Subcutaneous abdominal adipose tissue (tissue), 5 donors: ENCODE data around the gene CACNA1B.

Experiments
- H3K27ac ChIP-seq: one replicate; pipeline ENCODE4 v1.7.0; 2013; ENCODE audit warnings: low read depth, mild to moderate bottlenecking, inconsistent platforms, low read length, moderate library complexity
- H3K27me3 ChIP-seq, 5 donors: one replicate each; pipeline ENCODE4 v1.7.0; 2013; ENCODE audit warnings: low read length in 5 of 5, inconsistent platforms in 1 of 5; ENCODE audit not compliant: control insufficient read depth in 5 of 5, insufficient read depth in 4 of 5
- H3K36me3 ChIP-seq, 5 donors: one replicate each; pipeline ENCODE4 v1.7.0; 2013; ENCODE audit warnings: low read length in 5 of 5; ENCODE audit not compliant: control insufficient read depth in 5 of 5, insufficient read depth in 5 of 5
- H3K4me1 ChIP-seq, 5 donors: one replicate each; pipeline ENCODE4 v1.7.0; 2013; ENCODE audit warnings: low read length in 5 of 5, mild to moderate bottlenecking in 3 of 5, moderate library complexity in 1 of 5; ENCODE audit not compliant: control insufficient read depth in 5 of 5, insufficient read depth in 5 of 5
- H3K4me3 ChIP-seq, 5 donors: one replicate each; pipeline ENCODE4 v1.7.0; 2013; ENCODE audit warnings: low read length in 5 of 5, low read depth in 1 of 5
- H3K9ac ChIP-seq, 5 donors: one replicate each; pipeline ENCODE4 v1.7.0; 2013; ENCODE audit warnings: low read length in 5 of 5, mild to moderate bottlenecking in 4 of 5, moderate library complexity in 3 of 5
- H3K9me3 ChIP-seq, 5 donors: one replicate each; pipeline ENCODE4 v1.7.0; 2013; ENCODE audit warnings: low read length in 5 of 5; ENCODE audit not compliant: control insufficient read depth in 5 of 5
- donor health status: healthy.
- donor health status: healthy.
- donor health status: healthy.
- donor health status: healthy.
- donor health status: healthy.

CACNA1B gene

DNA sequence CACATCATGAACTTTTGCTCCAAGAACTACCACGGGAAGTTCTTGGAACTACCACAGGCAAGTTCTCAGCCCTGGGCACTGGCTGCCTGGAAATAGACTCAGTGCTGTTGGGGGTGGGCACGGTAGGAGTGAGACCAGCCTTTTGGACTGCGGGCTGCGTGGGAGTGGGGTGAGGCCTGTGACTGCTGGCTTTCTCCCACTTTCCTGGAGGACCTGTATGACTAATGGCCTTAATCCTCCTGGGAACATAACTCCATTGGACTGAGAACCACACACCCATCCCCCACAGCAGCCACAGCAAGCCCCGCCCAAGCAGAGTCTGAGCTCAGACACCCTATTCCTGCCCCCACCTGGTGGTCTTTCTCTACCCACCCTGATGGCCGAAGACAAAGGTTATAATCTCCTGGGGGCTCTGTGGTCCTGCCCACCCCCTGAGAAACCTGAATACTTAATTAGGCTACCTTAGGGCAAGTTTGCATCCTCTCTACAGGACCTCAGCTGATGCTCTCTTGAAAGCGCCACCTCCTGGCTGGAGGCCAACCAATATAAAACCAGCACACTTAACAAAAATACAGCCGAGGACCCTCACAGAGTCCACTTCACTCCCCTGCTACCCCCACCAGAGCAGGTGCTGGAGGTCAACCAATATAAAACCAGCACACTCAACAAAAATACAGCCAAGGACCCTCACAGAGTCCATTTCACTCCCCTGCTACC, 112.6 kb downstream of the CACNA1B start:
- H3K27ac ChIP-seq: no peak overlapping the region
- H3K4me1 ChIP-seq: no peaks in the 10 kb centered on the region
- H3K36me3 ChIP-seq: no peaks in the 10 kb centered on the region
- peaks cover 2 to 20% (median 11%) of the 10 kb centered on the region in 5 donors for H3K27me3 ChIP-seq
- no peaks in the 10 kb centered on the region for H3K9me3 ChIP-seq
- no peak overlapping the region for H3K4me3 ChIP-seq
- H3K9ac ChIP-seq: no peak overlapping the region

DNA sequence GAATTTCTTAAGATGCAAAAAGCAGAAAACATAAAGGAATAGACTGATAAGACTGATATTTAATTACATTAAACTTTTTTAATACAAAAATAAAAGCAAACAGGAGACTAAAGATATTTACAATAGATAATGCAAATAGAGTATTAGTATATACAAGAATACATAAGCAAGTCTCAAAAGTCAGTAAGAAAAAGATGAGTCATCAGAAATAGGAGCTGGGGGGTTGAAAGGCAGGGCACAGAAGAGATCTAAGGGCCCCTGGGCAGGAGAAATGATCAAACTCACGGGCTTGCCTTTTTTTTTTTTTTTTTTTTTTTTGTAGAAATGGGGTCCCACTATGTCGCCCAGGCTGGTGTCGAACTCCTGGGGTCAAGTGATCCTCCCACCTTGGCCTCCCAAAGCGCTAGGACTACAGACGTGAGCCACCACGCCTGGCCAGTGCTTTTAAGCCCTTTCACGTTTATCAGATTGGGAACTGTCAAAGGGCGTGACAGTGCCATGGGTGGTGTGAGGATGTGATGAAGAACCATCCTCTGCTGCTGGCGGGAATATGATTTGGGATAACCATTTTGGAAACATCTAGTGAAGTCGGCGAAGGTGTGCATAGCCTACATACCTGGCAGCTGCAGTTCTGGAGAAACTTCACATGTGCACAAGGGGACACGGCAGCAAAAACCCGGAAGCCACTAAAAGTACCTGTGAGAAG, 126.1 kb downstream of the CACNA1B start:
- no peak overlapping the region for H3K4me3 ChIP-seq
- peaks cover 0 to 4% (median 0%) of the 10 kb centered on the region in 5 donors for H3K27me3 ChIP-seq
- H3K4me1 ChIP-seq: no peaks in the 10 kb centered on the region
- H3K9me3 ChIP-seq: no peaks in the 10 kb centered on the region
- no peak overlapping the region for H3K9ac ChIP-seq
- no peak overlapping the region for H3K27ac ChIP-seq
- H3K36me3 ChIP-seq: no peaks in the 10 kb centered on the region

DNA sequence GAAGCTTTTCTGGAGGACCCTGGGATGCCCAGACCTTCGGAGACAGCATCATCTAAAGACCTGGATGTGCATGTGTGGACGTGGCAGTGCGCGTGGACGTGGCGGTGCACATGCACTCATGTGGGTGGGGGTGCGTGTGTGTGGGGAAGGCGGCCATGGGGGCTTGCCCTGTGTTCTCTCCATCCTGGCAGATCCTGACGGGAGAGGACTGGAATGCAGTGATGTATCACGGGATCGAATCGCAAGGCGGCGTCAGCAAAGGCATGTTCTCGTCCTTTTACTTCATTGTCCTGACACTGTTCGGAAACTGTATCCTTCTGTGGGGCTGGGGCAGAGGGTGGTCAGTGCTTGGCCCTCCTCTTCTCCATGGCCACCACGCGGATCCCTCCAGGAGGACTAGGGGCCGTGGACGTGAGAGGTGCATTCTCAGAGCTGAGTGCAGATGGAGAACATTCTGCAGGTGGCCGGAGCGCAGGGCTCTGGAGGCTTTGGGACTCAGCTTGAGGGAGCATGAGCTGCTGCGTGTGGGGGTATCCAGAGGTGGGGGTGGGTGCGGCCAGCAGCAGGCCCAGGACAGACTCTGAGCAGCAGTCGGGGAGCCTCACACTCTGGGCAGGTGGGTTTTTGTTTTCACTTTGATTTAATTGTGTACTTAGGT, 129.1 kb downstream of the CACNA1B start:
- H3K4me1 ChIP-seq: no peaks in the 10 kb centered on the region
- H3K9ac ChIP-seq: no peak overlapping the region
- H3K27ac ChIP-seq: no peak overlapping the region
- H3K36me3 ChIP-seq: no peaks in the 10 kb centered on the region
- peaks cover 0 to 11% (median 7%) of the 10 kb centered on the region in 5 donors for H3K27me3 ChIP-seq
- no peaks in the 10 kb centered on the region for H3K9me3 ChIP-seq
- H3K4me3 ChIP-seq: no peak overlapping the region

- Histone ChIP-seq H3K4me1 (no peaks in the 10 kb centered on the region), H3K9me3 (no peaks in the 10 kb centered on the region), H3K9ac (no peak overlapping the region), H3K36me3 (no peaks in the 10 kb centered on the region), H3K4me3 (no peak overlapping the region), H3K27me3 (peaks cover 0 to 11% (median 7%) of the 10 kb centered on the region in 5 donors), H3K27ac (no peak overlapping the region)
These were observed 130.0 kb downstream of the CACNA1B start for GRCh38 chr9:138007566-138007917.

GRCh38 chr9:138007918-138008841, 130.6 kb downstream of the CACNA1B start:
- Histone ChIP-seq H3K9ac (no peak overlapping the region), H3K27ac (no peak overlapping the region), H3K9me3 (no peaks in the 10 kb centered on the region), H3K27me3 (peaks cover 0 to 11% (median 7%) of the 10 kb centered on the region in 5 donors), H3K4me3 (no peak overlapping the region), H3K4me1 (no peaks in the 10 kb centered on the region), H3K36me3 (no peaks in the 10 kb centered on the region)

DNA sequence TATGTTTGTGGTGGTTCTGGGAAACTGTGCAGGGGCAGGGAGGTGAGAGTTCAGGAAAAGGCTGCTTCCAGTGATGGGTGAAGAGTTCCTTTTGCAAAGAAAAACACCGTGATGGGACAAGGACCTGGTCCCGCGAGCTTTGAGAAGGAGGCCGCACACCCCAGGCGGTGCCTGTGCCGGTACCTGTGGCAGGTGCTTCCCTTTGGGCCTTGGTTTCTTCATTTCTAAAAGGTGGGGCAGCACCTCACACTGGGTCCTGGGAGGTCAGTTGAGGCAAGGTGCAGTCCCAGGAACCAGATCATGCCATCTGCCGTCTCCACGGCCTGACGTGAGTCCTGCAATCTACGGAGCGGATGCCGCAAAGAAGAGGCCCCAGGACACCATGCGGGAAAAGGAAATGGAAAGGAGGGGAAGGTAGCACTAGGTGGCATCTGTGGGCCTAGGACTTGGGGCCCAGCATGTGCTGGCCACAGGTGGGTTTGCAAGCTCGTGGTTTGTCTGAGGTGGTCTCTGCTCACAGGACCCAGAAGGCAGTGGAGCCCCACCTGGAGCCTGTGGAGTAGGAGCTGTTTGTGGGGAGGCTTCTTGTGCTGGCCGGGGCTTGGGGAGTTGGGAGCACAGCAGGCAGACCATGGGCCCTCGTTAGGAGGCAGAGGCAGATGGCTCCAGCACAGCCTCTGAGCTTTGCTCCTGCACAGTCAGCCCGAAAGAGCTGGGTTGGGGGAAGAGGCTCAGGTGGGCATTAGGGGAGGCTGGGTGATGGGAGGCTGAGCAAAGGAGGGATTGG, 131.6 kb downstream of the CACNA1B start:
- no peaks in the 10 kb centered on the region for H3K36me3 ChIP-seq

GRCh38 chr9:138009803-138010690, 132.5 kb downstream of the CACNA1B start:
- H3K9me3 ChIP-seq: no peaks in the 10 kb centered on the region
- H3K36me3 ChIP-seq: no peaks in the 10 kb centered on the region
- H3K27me3 ChIP-seq: peaks cover 0 to 13% (median 7%) of the 10 kb centered on the region in 5 donors
- H3K4me1 ChIP-seq: no peaks in the 10 kb centered on the region
- H3K4me3 ChIP-seq: no peak overlapping the region
- H3K9ac ChIP-seq: no peak overlapping the region
- no peak overlapping the region for H3K27ac ChIP-seq

More for the DNA sequence above, 131.6 kb downstream of the CACNA1B start:
- Histone ChIP-seq H3K4me1 (no peaks in the 10 kb centered on the region), H3K9me3 (no peaks in the 10 kb centered on the region), H3K27ac (no peak overlapping the region), H3K27me3 (peaks cover 0 to 11% (median 7%) of the 10 kb centered on the region in 5 donors), H3K9ac (no peak overlapping the region), H3K4me3 (no peak overlapping the region)

- H3K9me3 ChIP-seq: no peaks in the 10 kb centered on the region
- no peaks in the 10 kb centered on the region for H3K4me1 ChIP-seq
- no peaks in the 10 kb centered on the region for H3K36me3 ChIP-seq
- no peak overlapping the region for H3K27ac ChIP-seq
- no peak overlapping the region for H3K9ac ChIP-seq
- H3K27me3 ChIP-seq: peaks cover 0 to 15% (median 7%) of the 10 kb centered on the region in 5 donors
- H3K4me3 ChIP-seq: no peak overlapping the region
These were observed 133.3 kb downstream of the CACNA1B start for GRCh38 chr9:138010861-138011260.
